ENCODE results near the gene PLEKHN1.

PLEKHN1 gene

DNA sequence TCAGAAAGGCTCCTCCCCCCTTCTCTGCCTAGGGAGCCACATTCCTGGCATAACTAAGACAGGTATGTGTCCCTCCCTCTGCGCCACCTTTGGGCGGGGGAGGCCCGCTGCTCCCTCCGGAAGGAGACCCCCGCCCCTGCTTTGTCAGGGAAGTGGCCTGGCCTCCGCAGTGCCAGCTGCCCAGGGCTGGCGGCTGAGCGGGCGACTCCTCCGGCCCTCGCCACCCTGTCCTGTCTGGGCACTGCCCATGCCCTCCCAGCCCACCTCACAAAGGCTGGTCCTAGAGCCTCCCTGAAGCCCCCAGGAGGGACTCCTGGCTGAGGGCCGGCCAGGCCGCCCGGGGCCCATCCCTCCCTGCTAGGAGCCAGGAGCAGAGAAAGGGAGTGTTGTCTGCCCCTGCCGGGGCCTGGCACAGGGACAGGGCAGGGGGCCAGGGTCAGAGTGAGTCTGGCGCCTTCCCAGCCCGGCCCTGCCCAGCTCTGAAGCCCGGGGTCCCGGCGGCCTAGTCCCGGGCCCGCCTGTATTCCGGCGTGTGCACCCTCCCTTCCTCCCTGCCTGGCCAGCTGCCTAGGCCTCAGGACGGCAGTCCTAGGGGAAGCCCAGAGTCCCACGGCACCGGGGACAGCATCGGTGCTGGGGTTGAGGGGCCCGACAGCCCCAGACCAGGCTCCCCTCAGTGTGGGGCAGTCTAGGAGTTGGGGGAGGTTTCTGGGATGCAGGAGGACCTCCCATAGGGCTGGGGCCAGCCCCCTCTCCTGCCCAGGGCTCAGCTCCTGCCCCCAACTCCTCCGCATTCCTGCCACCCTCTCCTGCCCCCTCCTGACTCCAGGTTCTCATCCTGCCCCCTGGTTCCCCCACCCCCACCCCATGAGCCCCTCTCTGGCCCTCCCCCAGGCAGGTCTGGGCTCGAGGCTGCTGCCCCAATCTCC, 58.8 kb downstream of the PLEKHN1 start:
- TF ChIP-seq, protein P1, sequence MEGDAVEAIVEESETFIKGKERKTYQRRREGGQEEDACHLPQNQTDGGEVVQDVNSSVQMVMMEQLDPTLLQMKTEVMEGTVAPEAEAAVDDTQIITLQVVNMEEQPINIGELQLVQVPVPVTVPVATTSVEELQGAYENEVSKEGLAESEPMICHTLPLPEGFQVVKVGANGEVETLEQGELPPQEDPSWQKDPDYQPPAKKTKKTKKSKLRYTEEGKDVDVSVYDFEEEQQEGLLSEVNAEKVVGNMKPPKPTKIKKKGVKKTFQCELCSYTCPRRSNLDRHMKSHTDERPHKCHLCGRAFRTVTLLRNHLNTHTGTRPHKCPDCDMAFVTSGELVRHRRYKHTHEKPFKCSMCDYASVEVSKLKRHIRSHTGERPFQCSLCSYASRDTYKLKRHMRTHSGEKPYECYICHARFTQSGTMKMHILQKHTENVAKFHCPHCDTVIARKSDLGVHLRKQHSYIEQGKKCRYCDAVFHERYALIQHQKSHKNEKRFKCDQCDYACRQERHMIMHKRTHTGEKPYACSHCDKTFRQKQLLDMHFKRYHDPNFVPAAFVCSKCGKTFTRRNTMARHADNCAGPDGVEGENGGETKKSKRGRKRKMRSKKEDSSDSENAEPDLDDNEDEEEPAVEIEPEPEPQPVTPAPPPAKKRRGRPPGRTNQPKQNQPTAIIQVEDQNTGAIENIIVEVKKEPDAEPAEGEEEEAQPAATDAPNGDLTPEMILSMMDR (IDR thresholded peaks at IDR 0.05; ENCODE audit: control extremely low read depth, extremely low read depth, low read depth, missing control alignments), result no peak
- ChIA-PET POLR2A (no interaction called here), CTCF (interaction anchor here (1.1 to 2.9 kb wide), 4 partner anchors 7 to 39 kb away, joined by 3 to 9 read pairs (median 4); no protein-coding TSS in a partner anchor)
- DNase-seq (ENCODE audit: extremely low spot score), result no peak

Data from GM10248 (cell line).